ENCODE measurements around the gene TET3. TPM values are rescaled to one million over a fixed set of nuclear protein-coding genes. Genes with fewer than 3 reads are reported as not detected.

TET3 gene
- total RNA-seq, 1 donor from 2014 or later: 22.7 TPM

DNA sequence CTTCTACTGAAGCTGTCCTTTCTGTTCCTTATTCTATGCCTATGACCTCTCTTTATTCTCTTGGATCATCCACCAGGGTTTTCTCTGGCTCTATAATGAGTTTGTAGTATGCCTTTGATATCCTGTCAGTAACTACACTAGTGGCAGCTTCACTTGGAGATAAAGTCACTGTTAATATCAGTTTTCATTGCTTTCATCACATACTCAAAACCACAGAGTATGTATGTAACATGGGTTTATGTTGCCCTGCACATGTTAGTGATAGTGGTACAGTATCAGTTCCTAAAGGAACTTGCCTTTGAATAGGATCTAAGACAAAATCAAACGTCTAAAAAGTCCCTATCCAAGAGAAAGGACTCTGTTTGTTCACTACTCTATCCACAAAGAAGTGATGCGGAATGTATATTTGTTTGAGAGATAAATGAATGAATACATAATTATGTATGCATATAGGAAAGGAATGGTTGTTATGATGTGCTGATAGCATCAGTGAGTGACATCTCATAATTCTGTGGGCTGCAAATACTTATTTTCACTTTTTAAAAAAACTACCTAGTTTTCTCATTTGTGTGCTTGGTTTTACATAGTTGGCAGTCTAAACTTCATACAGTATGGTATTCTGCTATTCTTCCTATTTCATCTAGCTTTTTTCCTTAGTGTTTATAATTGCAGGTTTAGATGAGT is 45.1 kb downstream of the TET3 start:
- Histone ChIP-seq H3K4me3 (no peak overlapping the region), H3K4me1 (peaks cover 0 to 3% of the 10 kb centered on the region in 2 donors), H3K9me3 (no peaks in the 10 kb centered on the region), H3K36me3 (no peaks in the 10 kb centered on the region), H3K27ac (no peak overlapping the region), H3K27me3 (no peaks in the 10 kb centered on the region)
- intact Hi-C loops (cut with DNase I): no loop called here
- no peak for DNase-seq (ENCODE audit: low spot score in 2 of 2)
- TF ChIP-seq, protein P1, sequence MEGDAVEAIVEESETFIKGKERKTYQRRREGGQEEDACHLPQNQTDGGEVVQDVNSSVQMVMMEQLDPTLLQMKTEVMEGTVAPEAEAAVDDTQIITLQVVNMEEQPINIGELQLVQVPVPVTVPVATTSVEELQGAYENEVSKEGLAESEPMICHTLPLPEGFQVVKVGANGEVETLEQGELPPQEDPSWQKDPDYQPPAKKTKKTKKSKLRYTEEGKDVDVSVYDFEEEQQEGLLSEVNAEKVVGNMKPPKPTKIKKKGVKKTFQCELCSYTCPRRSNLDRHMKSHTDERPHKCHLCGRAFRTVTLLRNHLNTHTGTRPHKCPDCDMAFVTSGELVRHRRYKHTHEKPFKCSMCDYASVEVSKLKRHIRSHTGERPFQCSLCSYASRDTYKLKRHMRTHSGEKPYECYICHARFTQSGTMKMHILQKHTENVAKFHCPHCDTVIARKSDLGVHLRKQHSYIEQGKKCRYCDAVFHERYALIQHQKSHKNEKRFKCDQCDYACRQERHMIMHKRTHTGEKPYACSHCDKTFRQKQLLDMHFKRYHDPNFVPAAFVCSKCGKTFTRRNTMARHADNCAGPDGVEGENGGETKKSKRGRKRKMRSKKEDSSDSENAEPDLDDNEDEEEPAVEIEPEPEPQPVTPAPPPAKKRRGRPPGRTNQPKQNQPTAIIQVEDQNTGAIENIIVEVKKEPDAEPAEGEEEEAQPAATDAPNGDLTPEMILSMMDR (IDR thresholded peaks at IDR 0.05): no peak

DNA sequence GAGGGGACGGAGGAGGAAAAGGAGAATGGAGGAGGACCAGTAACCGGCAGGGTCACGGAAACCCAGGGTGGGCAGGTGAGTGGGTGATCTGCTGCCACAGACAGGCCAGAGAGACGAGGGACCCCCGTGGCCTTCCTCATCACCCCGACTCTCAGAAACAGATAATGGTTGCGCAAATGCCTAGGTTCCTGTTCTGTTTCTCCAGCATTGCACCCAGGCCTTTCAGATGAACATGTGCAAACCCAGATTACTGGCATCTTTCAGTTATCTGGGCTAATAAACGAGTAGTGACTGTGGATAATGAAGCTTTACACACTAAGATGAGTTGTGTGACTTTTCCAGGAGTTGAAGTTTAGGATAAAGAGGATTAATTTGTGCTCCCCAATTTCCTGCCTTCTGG is 46.5 kb downstream of the TET3 start:
- Histone ChIP-seq H3K4me3 (no peak overlapping the region), H3K4me1 (peaks cover 0 to 3% of the 10 kb centered on the region in 2 donors), H3K27me3 (no peaks in the 10 kb centered on the region), H3K9me3 (no peaks in the 10 kb centered on the region), H3K36me3 (no peaks in the 10 kb centered on the region), H3K27ac (no peak overlapping the region)
- TF ChIP-seq, protein P1 (IDR thresholded peaks at IDR 0.05): no peak
- intact Hi-C loops (cut with DNase I): no loop called here
- no peak for DNase-seq (ENCODE audit: low spot score in 2 of 2)

DNA sequence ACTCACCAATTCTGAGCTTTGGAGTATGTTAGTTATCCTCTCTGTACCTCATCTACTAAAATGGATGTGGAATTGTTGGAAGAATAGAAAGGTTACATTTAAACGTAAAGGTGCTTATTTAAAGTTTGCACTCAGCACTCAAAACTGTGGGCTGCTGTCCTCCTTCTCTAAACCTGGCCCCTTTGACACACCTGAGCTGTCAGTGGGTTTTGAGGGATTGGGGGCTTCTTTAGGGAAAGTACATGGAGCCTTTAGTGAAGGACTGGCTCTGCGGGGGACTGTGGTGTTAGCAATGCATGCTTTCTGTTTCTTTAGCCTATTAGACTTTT is 47.2 kb downstream of the TET3 start:
- no peaks in the 10 kb centered on the region for H3K27me3 ChIP-seq
- no peaks in the 10 kb centered on the region for H3K36me3 ChIP-seq
- H3K4me1 ChIP-seq: peaks cover 0 to 3% of the 10 kb centered on the region in 2 donors
- H3K27ac ChIP-seq: no peak overlapping the region
- H3K4me3 ChIP-seq: no peak overlapping the region
- DNase-seq (ENCODE audit: low spot score in 2 of 2): peak in 1 of 2 donors; percentile 11
- TF ChIP-seq, protein P1 (IDR thresholded peaks at IDR 0.05): no peak
- intact Hi-C loops (cut with DNase I): no loop called here
- H3K9me3 ChIP-seq: no peaks in the 10 kb centered on the region

DNA sequence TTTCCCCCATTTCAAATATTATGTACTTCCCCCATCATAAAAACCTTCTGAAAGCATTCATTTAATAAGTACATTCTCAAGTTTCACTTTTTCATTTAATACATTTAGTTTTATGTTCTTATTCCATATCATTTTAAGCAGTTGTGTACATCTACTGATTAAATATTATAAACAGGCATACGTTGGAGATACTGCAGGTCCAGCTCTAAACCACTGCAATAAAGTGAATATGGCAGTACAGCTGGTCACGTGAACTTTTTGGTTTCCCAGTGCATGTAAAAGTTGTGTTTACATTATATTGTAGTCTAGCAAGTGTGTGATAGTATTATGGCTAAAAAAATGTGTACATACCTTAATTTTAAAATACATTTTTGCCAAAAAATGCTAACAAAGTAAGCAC is 48.7 kb downstream of the TET3 start:
- intact Hi-C loops (cut with DNase I): no loop called here
- Histone ChIP-seq H3K36me3 (no peaks in the 10 kb centered on the region), H3K9me3 (no peaks in the 10 kb centered on the region), H3K4me3 (no peak overlapping the region), H3K27ac (no peak overlapping the region), H3K27me3 (no peaks in the 10 kb centered on the region), H3K4me1 (peaks cover 0 to 3% of the 10 kb centered on the region in 2 donors)
- TF ChIP-seq, protein P1 (IDR thresholded peaks at IDR 0.05): no peak
- DNase-seq (ENCODE audit: low spot score in 2 of 2): peak in 1 of 2 donors; percentile 0

Other genes starting within 250 kb of the TET3 start
- gene TPRKB, start 247.6 kb upstream of the TET3 start, total RNA-seq: 11.1 TPM
- gene DUSP11, start 204.8 kb upstream of the TET3 start, total RNA-seq: 24.6 TPM
- gene C2orf78, start 200.7 kb upstream of the TET3 start, total RNA-seq: not detected
- gene STAMBP, start 155.9 kb upstream of the TET3 start, total RNA-seq: 36.4 TPM
- gene ACTG2, start 91.9 kb upstream of the TET3 start, total RNA-seq: 134 TPM
- gene DGUOK, start 58.0 kb upstream of the TET3 start, total RNA-seq: 79.7 TPM
- gene BOLA3, start 163.0 kb downstream of the TET3 start, total RNA-seq: 47.3 TPM
- gene MOB1A, start 194.0 kb downstream of the TET3 start, total RNA-seq: 56.8 TPM
- 31.7 TPM for gene MTHFD2, start 213.7 kb downstream of the TET3 start, total RNA-seq

Data from ascending aorta (tissue), 2 donors.